Activated naive CD4-positive, alpha-beta T cell treated with Interleukin-2 at 50 U/mL for 16 hours (primary cell): ENCODE results near the gene YES1.
A peak's percentile ranks its signal among the peaks of the same experiment; 100 is the strongest.

Source experiments
- DNase-seq: peaks from one replicate; pipeline ENCODE4 v3.0.0-alpha.2; 2020

YES1 gene

GRCh38 chr18:681985-682384 is 130.1 kb downstream of the YES1 start:
- DNase-seq, result peak; percentile 28

DNA sequence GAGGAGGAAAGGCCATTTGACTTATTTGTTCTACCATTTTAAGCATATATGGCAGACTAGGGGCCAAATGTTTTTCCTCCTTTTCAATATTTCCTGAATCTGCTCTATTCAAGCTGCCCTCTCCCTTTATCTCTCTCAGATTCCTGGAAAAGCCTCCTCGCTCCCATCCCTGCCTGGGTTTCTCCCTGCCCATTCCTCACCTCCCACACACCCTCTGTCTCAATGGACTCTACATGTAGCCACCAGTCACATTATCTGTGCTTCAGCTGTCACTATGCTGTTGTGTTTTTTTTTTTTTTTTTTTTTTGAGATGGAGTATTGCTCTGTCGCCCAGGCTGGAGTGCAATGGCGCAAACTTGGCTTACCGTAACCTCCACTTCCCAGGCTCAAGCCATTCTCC is 131.7 kb downstream of the YES1 start:
- no peak for DNase-seq

DNA sequence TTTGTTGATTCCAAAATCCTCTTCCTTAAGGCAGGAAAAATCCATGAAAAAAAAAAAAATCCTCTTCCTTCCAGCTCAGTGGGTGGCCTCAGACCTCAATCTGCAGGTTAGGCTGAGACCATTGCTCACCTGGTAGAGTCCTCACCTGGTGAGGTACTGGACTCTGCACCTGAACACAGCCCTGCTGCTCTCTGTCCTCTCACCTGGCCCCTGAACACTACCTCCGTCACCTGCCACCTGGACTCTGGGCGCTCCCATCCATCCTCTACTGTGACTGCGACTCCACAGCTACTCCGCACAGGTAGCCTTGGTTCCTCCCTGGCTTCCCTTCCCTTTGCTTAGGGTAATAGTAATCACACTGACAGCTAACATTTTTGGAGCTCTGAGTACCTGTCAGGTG is 132.5 kb downstream of the YES1 start:
- DNase-seq, result no peak

DNA sequence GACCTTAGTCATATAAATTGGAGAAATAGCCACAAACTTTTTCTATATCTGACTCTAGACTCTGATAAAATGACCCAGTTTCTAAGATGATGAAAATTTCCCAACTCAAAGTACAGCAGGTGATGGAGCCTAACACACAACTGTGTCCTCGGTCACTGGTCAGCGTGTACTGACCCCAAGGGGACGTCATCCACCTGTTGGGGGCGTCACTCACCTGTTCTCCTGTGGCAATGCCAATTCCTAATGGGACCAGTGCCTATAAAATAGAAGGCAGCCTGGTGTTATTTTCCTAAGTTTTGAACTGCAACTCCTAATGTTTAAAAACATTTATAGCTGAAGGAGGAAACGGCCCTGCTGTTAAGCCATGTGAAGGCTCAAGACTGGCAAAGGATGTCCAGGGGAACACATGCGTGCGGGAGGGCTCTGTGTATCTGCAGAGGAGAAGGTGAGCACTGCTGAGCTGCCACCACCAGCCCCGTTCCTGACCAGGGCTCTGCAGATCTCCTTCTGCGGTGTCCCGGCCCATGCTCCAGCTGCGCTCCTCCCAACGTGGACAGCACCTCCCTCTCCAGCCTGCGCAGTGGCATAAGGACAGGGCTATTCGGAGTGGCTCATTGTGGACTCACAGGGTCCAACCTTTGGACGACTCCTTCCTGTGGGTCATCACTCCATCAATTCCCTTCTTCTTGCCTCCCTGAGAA is 133.4 kb downstream of the YES1 start:
- DNase-seq, result no peak

DNA sequence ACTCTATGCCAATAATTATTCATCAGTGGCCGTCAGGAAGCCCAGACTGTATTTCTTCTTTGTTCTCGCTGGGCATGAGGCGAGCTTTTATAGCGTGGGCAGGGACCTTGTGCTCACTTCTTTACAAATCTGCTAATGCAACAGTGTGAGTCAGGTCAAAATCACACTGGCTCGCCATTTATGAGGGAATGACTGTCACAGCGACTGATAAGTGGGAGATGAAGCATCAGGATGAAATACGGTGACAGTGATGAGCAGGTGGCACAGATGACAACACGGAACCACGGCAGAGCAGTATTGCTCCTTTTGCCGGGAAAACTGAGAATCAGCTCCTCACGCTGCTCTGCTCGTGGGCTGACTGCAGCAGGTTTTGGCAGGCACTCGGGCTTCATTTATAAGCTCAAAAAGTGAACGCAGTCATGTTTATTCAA is 134.1 kb downstream of the YES1 start:
- DNase-seq, result no peak

GRCh38 chr18:677145-677544 is 134.9 kb downstream of the YES1 start:
- no peak for DNase-seq

DNA sequence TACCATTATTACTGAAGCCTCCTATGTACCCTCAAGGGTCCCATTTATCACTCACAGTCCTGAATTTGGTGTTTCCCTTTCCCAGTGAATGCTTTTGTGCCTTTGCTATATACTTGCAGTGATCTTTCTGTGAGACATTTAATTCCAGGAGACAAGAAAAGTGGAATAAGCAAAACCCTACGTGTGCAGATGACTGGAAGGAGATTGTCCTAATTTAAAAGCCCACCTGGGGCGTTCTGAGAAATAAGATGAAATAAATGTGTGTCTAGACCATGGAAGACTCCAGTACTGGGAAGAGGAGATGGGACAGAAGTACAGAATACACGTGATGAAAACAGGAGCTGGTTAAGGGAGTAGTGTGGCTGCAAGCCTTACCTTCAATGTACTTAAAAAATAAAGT is 135.3 kb downstream of the YES1 start:
- no peak for DNase-seq

DNA sequence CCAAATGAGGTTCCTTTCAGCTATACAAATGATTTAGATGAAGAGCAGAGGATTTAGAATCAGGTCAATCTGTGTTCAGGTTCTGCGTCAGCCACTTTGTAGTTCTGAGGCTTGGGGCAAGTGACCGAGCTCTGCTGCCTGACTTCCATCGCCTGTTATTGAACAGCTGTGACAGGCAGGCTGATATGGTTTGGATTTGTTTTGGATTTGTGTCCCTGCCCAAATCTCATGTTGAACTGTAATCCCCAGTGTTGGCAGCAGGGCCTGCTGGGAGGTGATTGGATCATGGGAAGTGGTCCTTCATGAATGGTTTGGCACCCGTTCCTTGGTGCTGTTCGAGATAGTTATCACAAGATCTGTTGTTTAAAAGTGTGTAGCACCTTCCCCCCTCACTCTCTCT is 136.0 kb downstream of the YES1 start:
- DNase-seq, result no peak

GRCh38 chr18:675307-675706 is 136.7 kb downstream of the YES1 start:
- no peak for DNase-seq

DNA sequence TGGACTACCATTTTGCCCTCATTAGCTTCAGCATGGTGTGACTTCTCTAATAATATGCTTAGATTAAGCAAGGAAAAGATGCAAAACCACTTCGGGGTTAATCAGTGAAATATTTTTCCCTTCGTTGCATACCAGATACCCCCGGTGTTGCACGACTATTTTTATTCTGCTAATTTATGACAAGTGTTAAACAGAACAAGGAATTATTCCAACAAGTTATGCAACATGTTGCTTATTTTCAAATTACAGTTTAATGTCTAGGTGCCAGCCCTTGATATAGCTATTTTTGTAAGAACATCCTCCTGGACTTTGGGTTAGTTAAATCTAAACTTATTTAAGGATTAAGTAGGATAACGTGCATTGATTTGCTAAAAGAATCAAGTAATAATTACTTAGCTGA is 138.3 kb downstream of the YES1 start:
- no peak for DNase-seq

- DNase-seq, result no peak
These were observed 138.7 kb downstream of the YES1 start for GRCh38 chr18:673317-673716.
